ENCODE results near the gene NPFFR1. TPM values are rescaled to one million over a fixed set of nuclear protein-coding genes. Genes with fewer than 3 reads are reported as not detected.

NPFFR1 gene
- total and polyA plus RNA-seq, 10 of the 15 experiments (the other 5 are each of a cell fraction or from before 2014, with no cell fraction given) = 0.03 TPM; not detected in 9

GRCh38 chr10:70283071-70283444 is 746 bp downstream of the NPFFR1 start:
- H3K9me3 ChIP-seq (replicated peaks; ENCODE audit: control insufficient read depth, insufficient read depth, low read length) = no peaks in the 10 kb centered on the region
- H3K36me3 ChIP-seq (ENCODE audit: control insufficient read depth in 2 of 2, insufficient read depth in 2 of 2, low read length in 1 of 2) = no peaks in the 10 kb centered on the region
- no peak; the same call in 2 of the 3 replicates for ATAC-seq
- POLR2A ChIA-PET = no interaction called here
- TF ChIP-seq E4F1 (IDR thresholded peaks at IDR 0.05; ENCODE audit: borderline replicate concordance, partially characterized antibody) (no peak), CBX5 (IDR thresholded peaks at IDR 0.05; ENCODE audit: low read depth) (no peak)
- H3K27ac ChIP-seq (ENCODE audit: control insufficient read depth, insufficient read depth) = no peak overlapping the region
- no peak overlapping the region for H3K9ac ChIP-seq (ENCODE audit: control insufficient read depth, insufficient read depth, low read length)
- no peak overlapping the region for H3K4me3 ChIP-seq
- RAD21 ChIA-PET (ENCODE audit: unreplicated experiment) = interaction anchor here (1.0 kb wide), 1 partner anchor 20 kb away, joined by 3 read pairs; no protein-coding TSS in a partner anchor
- intact Hi-C loops (cut with micrococcal nuclease; ENCODE audit: unreplicated experiment) (no loop called here), in situ Hi-C loops (cut with MboI) (no loop called here)
- no peak overlapping the region for H2AFZ ChIP-seq (ENCODE audit: control insufficient read depth, low read depth, low read length)
- no peak overlapping the region for H3K4me2 ChIP-seq (ENCODE audit: control insufficient read depth, insufficient read depth)
- BruUV-seq (replicated peaks) = no TSS peak
- SMC1A ChIA-PET (ENCODE audit: uncharacterized antibody, unreplicated experiment) = interaction anchor here (2.2 to 3.3 kb wide), 2 partner anchors 9 to 10 kb away, joined by 10 to 14 read pairs; no protein-coding TSS in a partner anchor
- H3K27me3 ChIP-seq (replicated peaks in 1 of 2; ENCODE audit: control insufficient read depth in 2 of 2, insufficient read depth in 2 of 2, low read length in 1 of 2) = peaks cover 7 to 12% of the 10 kb centered on the region in 2 experiments
- no peaks in the 10 kb centered on the region for H3K4me1 ChIP-seq (ENCODE audit: control insufficient read depth, insufficient read depth, low read length)
- no peaks in the 10 kb centered on the region for H3K79me2 ChIP-seq (ENCODE audit: control insufficient read depth, insufficient read depth, low read length)
- no peaks in the 10 kb centered on the region for H4K20me1 ChIP-seq (ENCODE audit: control insufficient read depth, insufficient read depth)
- no peak for FAIRE-seq
- CTCF ChIA-PET = interaction anchor here (2.8 kb wide), 1 partner anchor 61 kb away, joined by 12 read pairs; no protein-coding TSS in a partner anchor
- no peak for DNase-seq (ENCODE audit: low read depth, low spot score)
- WGBS (ENCODE audit: insufficient coverage, insufficient replicate concordance, low lambda C conversion rate, missing lambda C conversion rate) = 85% methylated on average over 1 of the region's 1 CpG

- no TSS peak for BruUV-seq (replicated peaks)
- Histone ChIP-seq H3K9ac (ENCODE audit: control insufficient read depth, insufficient read depth, low read length) (no peak overlapping the region), H3K36me3 (ENCODE audit: control insufficient read depth in 2 of 2, insufficient read depth in 2 of 2, low read length in 1 of 2) (no peaks in the 10 kb centered on the region), H4K20me1 (ENCODE audit: control insufficient read depth, insufficient read depth) (no peaks in the 10 kb centered on the region), H2AFZ (ENCODE audit: control insufficient read depth, low read depth, low read length) (no peak overlapping the region), H3K79me2 (ENCODE audit: control insufficient read depth, insufficient read depth, low read length) (no peaks in the 10 kb centered on the region), H3K4me3 (no peak overlapping the region), H3K27ac (ENCODE audit: control insufficient read depth, insufficient read depth) (no peak overlapping the region), H3K4me2 (ENCODE audit: control insufficient read depth, insufficient read depth) (no peak overlapping the region), H3K27me3 (replicated peaks in 1 of 2; ENCODE audit: control insufficient read depth in 2 of 2, insufficient read depth in 2 of 2, low read length in 1 of 2) (peaks cover 7 to 12% of the 10 kb centered on the region in 2 experiments), H3K9me3 (replicated peaks; ENCODE audit: control insufficient read depth, insufficient read depth, low read length) (no peaks in the 10 kb centered on the region), H3K4me1 (ENCODE audit: control insufficient read depth, insufficient read depth, low read length) (no peaks in the 10 kb centered on the region)
- SMC1A ChIA-PET (ENCODE audit: uncharacterized antibody, unreplicated experiment) = interaction anchor here (1.4 to 3.3 kb wide), 3 partner anchors 8 to 60 kb away, joined by 4 to 14 read pairs (median 10); no protein-coding TSS in a partner anchor
- FAIRE-seq = no peak
- CTCF ChIA-PET = interaction anchor here (0.7 to 2.8 kb wide), 5 partner anchors 10 to 135 kb away, joined by 3 to 12 read pairs (median 3); partner anchors contain the start of genes PPA1 and TYSND1
- RAD21 ChIA-PET (ENCODE audit: unreplicated experiment) = interaction anchor here (0.7 kb wide), 1 partner anchor 60 kb away, joined by 3 read pairs; no protein-coding TSS in a partner anchor
- in situ Hi-C loops (cut with MboI) (no loop called here), intact Hi-C loops (cut with micrococcal nuclease; ENCODE audit: unreplicated experiment) (no loop called here)
- DNase-seq (ENCODE audit: low read depth, low spot score) = no peak
- POLR2A ChIA-PET = no interaction called here
- WGBS (ENCODE audit: insufficient coverage, insufficient replicate concordance, low lambda C conversion rate, missing lambda C conversion rate) = 97% methylated on average over 1 of the region's 1 CpG
- no peak for ATAC-seq
- TF ChIP-seq BMI1 (IDR thresholded peaks at IDR 0.05; ENCODE audit: borderline replicate concordance) = no peak
- TF ChIP-seq KLF5 (IDR thresholded peaks at IDR 0.05; ENCODE audit: partially characterized antibody) = no peak
- no peak for TF ChIP-seq ZNF622 (IDR thresholded peaks at IDR 0.05)
- TF ChIP-seq ZNF217 (IDR thresholded peaks at IDR 0.05) = no peak
- TF ChIP-seq YY1 (IDR thresholded peaks at IDR 0.05; ENCODE audit: low read depth, low read length) = no peak
- TF ChIP-seq BCLAF1 (IDR thresholded peaks at IDR 0.05) = no peak
- TF ChIP-seq POLR2AphosphoS5 (IDR thresholded peaks at IDR 0.05; ENCODE audit: low read length) = no peak
- TF ChIP-seq GABPA (IDR thresholded peaks at IDR 0.05; ENCODE audit: low read depth) = no peak
Observed at GRCh38 chr10:70281609-70282008, 2.2 kb downstream of the NPFFR1 start.
